Osteocyte (in vitro differentiated cells): ENCODE data around the gene RAVER2. TPM values are rescaled to one million over a fixed set of nuclear protein-coding genes. Genes with fewer than 3 reads are reported as not detected.

ENCODE experiments used
- DNase-seq: peaks from one replicate; pipeline ENCODE4 v3.0.0; 2021; ENCODE audit warnings: mixed read lengths; ENCODE audit not compliant: unreplicated experiment; ENCODE audit errors: extremely low spot score
- H3K27ac Mint-ChIP-seq: one replicate; pipeline ENCODE4 v1.8.0; 2021; ENCODE audit warnings: mild to moderate bottlenecking, mixed read lengths; ENCODE audit not compliant: unreplicated experiment
- H3K27me3 Mint-ChIP-seq: one replicate; pipeline ENCODE4 v1.8.0; 2021; ENCODE audit warnings: mixed read lengths; ENCODE audit not compliant: unreplicated experiment
- H3K36me3 Mint-ChIP-seq: one replicate; pipeline ENCODE4 v1.8.0; 2021; ENCODE audit warnings: mixed read lengths; ENCODE audit not compliant: unreplicated experiment
- H3K4me1 Mint-ChIP-seq: one replicate; pipeline ENCODE4 v1.8.0; 2021; ENCODE audit warnings: mixed read lengths; ENCODE audit not compliant: unreplicated experiment
- H3K4me3 Mint-ChIP-seq: one replicate; pipeline ENCODE4 v1.8.0; 2021; ENCODE audit warnings: mild to moderate bottlenecking, moderate library complexity, mixed read lengths; ENCODE audit not compliant: unreplicated experiment
- H3K9me3 Mint-ChIP-seq: one replicate; pipeline ENCODE4 v1.8.0; 2021; ENCODE audit warnings: mixed read lengths; ENCODE audit not compliant: unreplicated experiment
- total RNA-seq: library from RNA; stranded (reverse); gene quantifications from 2 replicates; pipeline ENCODE4 v1.2.1, GENCODE V29; 2021
- TF ChIP-seq, protein P1 (sequence below): fragments of 200-600 bp; sonication (generic); IDR thresholded peaks from 2 replicates; pipeline ENCODE4 v1.5.0; 2021; ENCODE audit warnings: antibody characterized with exemption, mild to moderate bottlenecking, moderate library complexity

The RAVER2 gene
- total RNA-seq, 1 donor from 2014 or later = 7.3 TPM

DNA sequence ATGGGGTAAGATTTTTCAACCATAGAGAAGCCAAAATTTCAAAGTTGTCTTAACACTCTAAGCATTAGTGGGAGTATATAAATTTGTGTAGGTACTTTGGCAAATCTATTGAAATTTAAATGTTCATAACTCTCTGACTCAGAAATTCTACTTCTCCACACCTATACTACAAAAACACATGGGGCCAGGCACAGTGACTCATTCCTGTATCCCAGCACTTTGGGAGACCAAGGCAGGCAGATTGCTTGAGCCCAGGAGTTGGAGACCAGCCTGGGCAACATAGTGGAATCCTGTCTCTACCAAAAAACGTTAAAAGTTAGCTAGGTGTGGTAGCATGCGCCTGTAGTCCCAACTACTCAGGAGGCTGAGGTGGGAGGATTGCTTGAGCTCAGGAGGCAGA, 41.3 kb upstream of the RAVER2 start:
- Mint-ChIP-seq H3K4me1 (peaks cover 14% of the 10 kb centered on the region), H3K4me3 (no peak overlapping the region), H3K9me3 (no peaks in the 10 kb centered on the region), H3K27me3 (peaks cover 19% of the 10 kb centered on the region), H3K36me3 (no peaks in the 10 kb centered on the region), H3K27ac (no peak overlapping the region)
- TF ChIP-seq, protein P1, sequence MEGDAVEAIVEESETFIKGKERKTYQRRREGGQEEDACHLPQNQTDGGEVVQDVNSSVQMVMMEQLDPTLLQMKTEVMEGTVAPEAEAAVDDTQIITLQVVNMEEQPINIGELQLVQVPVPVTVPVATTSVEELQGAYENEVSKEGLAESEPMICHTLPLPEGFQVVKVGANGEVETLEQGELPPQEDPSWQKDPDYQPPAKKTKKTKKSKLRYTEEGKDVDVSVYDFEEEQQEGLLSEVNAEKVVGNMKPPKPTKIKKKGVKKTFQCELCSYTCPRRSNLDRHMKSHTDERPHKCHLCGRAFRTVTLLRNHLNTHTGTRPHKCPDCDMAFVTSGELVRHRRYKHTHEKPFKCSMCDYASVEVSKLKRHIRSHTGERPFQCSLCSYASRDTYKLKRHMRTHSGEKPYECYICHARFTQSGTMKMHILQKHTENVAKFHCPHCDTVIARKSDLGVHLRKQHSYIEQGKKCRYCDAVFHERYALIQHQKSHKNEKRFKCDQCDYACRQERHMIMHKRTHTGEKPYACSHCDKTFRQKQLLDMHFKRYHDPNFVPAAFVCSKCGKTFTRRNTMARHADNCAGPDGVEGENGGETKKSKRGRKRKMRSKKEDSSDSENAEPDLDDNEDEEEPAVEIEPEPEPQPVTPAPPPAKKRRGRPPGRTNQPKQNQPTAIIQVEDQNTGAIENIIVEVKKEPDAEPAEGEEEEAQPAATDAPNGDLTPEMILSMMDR = no peak
- DNase-seq = no peak

DNA sequence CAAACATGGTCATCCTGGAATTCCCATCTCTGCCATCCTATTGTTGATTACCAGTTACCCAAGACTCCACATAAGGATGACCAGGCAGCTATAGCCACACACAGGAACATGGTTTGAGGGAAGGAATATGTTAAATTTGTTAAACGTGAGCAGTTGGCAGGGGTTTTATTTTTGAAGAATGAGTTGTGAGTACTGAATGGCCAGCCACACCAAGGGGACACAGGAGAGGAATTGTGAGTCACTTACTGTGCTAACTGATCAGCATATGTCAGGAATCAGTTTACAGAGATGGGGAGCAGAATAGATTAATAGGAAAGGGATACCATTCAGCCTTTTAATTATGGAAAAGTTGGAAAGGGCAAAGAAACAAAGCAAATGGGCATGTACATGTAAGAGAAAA, 39.3 kb upstream of the RAVER2 start:
- no peak overlapping the region for H3K27ac Mint-ChIP-seq
- H3K36me3 Mint-ChIP-seq = no peaks in the 10 kb centered on the region
- TF ChIP-seq, protein P1 = no peak
- H3K27me3 Mint-ChIP-seq = peaks cover 21% of the 10 kb centered on the region
- peaks cover 5% of the 10 kb centered on the region for H3K4me1 Mint-ChIP-seq
- H3K9me3 Mint-ChIP-seq = no peaks in the 10 kb centered on the region
- DNase-seq = no peak
- no peak overlapping the region for H3K4me3 Mint-ChIP-seq

DNA sequence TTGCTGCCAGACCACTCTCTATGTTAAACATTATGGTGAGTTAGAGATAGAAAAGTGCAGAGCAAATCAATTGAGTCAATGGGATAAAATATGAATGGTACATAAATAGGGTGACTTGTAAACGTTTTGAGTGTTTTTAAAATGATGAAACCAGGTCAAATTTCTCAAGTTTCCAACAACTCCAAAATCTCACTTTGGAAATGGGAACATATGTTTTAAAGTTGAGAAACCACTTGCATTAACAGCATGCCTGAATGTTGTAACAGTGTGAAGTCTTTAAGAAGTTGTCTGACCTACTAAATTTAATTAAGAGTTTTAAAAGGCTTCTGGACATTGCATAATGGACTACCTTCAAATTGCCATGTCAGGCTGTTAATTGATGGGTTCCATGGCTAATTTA, 33.6 kb upstream of the RAVER2 start:
- TF ChIP-seq, protein P1 = no peak
- H3K27me3 Mint-ChIP-seq = peaks cover 37% of the 10 kb centered on the region
- no peaks in the 10 kb centered on the region for H3K4me1 Mint-ChIP-seq
- DNase-seq = no peak
- no peaks in the 10 kb centered on the region for H3K9me3 Mint-ChIP-seq
- H3K36me3 Mint-ChIP-seq = no peaks in the 10 kb centered on the region
- no peak overlapping the region for H3K27ac Mint-ChIP-seq
- H3K4me3 Mint-ChIP-seq = no peak overlapping the region

DNA sequence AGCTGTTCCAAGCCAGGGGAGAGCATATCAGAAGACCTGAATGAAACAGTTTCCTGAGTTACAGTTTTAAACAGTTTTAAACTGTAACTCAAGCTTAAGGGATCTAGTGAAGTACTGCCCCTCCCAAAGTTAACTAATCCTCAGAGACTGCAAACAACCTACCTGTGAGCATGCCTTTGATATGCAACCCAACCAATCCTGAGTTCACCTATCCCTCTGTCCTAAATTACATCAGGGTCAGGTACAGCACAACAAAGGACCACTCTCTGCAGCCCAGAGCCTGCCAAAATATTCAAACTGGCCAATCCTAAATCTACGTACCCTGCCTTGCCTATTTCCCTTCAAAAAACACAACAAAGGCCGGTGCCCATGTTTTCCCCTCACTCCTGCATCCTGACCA, 32.8 kb upstream of the RAVER2 start:
- H3K27me3 Mint-ChIP-seq = peaks cover 39% of the 10 kb centered on the region
- no peak overlapping the region for H3K4me3 Mint-ChIP-seq
- H3K27ac Mint-ChIP-seq = no peak overlapping the region
- TF ChIP-seq, protein P1 = no peak
- DNase-seq = no peak
- H3K4me1 Mint-ChIP-seq = no peaks in the 10 kb centered on the region
- no peaks in the 10 kb centered on the region for H3K9me3 Mint-ChIP-seq
- H3K36me3 Mint-ChIP-seq = no peaks in the 10 kb centered on the region

DNA sequence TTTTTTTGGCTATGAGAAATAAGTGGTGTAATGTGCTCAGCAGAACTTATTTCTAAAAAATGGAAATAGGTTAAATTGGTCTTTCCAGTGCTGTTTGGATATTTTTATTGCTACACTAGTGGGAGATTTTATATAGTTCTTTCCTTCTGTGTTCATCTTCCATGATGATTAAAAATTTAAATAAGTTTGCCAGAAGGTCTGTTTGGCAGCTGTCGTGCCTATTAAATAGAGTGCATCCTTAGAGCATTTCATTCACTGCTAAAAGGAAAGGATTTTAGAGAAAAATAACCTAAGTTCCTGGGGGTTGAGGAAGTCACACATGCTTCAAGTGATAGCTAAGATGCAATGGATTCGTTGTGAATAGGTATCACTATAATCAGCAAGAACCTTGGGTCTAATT, 29.7 kb upstream of the RAVER2 start:
- DNase-seq = no peak
- Mint-ChIP-seq H3K9me3 (peaks cover 7% of the 10 kb centered on the region), H3K27ac (no peak overlapping the region), H3K4me1 (no peaks in the 10 kb centered on the region), H3K27me3 (peaks cover 42% of the 10 kb centered on the region), H3K4me3 (no peak overlapping the region), H3K36me3 (no peaks in the 10 kb centered on the region)
- TF ChIP-seq, protein P1 = no peak
